ENCODE measurements around the gene LTBP1.

- no peak for TF ChIP-seq CTCF (IDR thresholded peaks at IDR 0.05; ENCODE audit: low read depth, low read length, missing input control)
- no peak for TF ChIP-seq MAX (IDR thresholded peaks at IDR 0.05)
- no peak for TF ChIP-seq SP1 (IDR thresholded peaks at IDR 0.05)
- TF ChIP-seq RAD21 (IDR thresholded peaks at IDR 0.05), result no peak
Observed at GRCh38 chr2:33135645-33136044, 188.9 kb downstream of the LTBP1 start.

All from liver (tissue), 3 donors.